Anterior cingulate cortex (tissue), 58 donors: ENCODE data around the gene ECM1.

Experiments used
- DNase-seq, 58 donors: peaks; one replicate each; lab custom pipeline; 2025; lab: John Stamatoyannopoulos, UW

ECM1 gene

GRCh38 chr1:150511985-150512660, 4.2 kb downstream of the ECM1 start:
- DNase-seq = no peak

GRCh38 chr1:150512846-150513245, 4.9 kb downstream of the ECM1 start:
- no peak for DNase-seq

GRCh38 chr1:150513351-150513791, 5.5 kb downstream of the ECM1 start:
- DNase-seq = no peak

GRCh38 chr1:150514260-150514659, 6.4 kb downstream of the ECM1 start:
- DNase-seq = no peak

- DNase-seq = no peak
Measured at GRCh38 chr1:150514913-150515327, 7.0 kb downstream of the ECM1 start.

- DNase-seq = peak; percentile 81 to 97 (median 95)
Measured at GRCh38 chr1:150515328-150516049, 7.6 kb downstream of the ECM1 start, which contains the start of gene FALEC. FALEC (plus strand) TSS chr1:150515752.

- peak in 19 of 58 donors; percentile 9 to 50 (median 27) for DNase-seq
Measured at GRCh38 chr1:150516050-150516591, 8.2 kb downstream of the ECM1 start.

GRCh38 chr1:150516616-150517015, 8.7 kb downstream of the ECM1 start:
- no peak for DNase-seq

- DNase-seq = no peak
Measured at GRCh38 chr1:150521196-150521968, 13.5 kb downstream of the ECM1 start.

- DNase-seq = no peak
Measured at GRCh38 chr1:150525348-150525747, 17.4 kb downstream of the ECM1 start.

GRCh38 chr1:150528196-150528595, 20.3 kb downstream of the ECM1 start:
- no peak for DNase-seq

- no peak for DNase-seq
Measured at GRCh38 chr1:150529017-150529416, 21.1 kb downstream of the ECM1 start.

- no peak for DNase-seq
Measured at GRCh38 chr1:150530491-150531159, 22.7 kb downstream of the ECM1 start.

- peak in 2 of 58 donors; percentile 34 to 54 for DNase-seq
Measured at GRCh38 chr1:150532860-150533259, 25.0 kb downstream of the ECM1 start.

GRCh38 chr1:150534002-150534401, 26.1 kb downstream of the ECM1 start:
- no peak for DNase-seq

GRCh38 chr1:150535511-150536287, 27.8 kb downstream of the ECM1 start:
- DNase-seq = no peak

- no peak for DNase-seq
Measured at GRCh38 chr1:150536836-150537731, 29.2 kb downstream of the ECM1 start.
